Heart left ventricle (tissue), 13 donors: ENCODE measurements around the gene MRC2.

Experiments
- CTCF ChIP-seq, 12 donors: fragments of 200-600 bp; sonication (generic) in 4 of 12; IDR thresholded peaks; one replicate each; pipeline versions ENCODE4 v1.5.0 to v1.8.0; 2018 to 2022; ENCODE audit warnings: antibody characterized with exemption in 12 of 12, mild to moderate bottlenecking in 5 of 12
- POLR2A ChIP-seq, 2 donors: fragments of 450-650 bp; IDR thresholded peaks; one replicate each; pipeline ENCODE4 v1.6.1; 2017; ENCODE audit warnings: antibody characterized with exemption in 2 of 2, mild to moderate bottlenecking in 2 of 2, moderate library complexity in 2 of 2
- donor health status: ischemic (EF 13 %, LVEDD 7.1; RV severe dilation, severe dysfunction).
- donor health status: DM: no; HTN: yes; CAD: no.
- donor health status: DM: no; HTN: no; CAD: no.
- donor health status: ischemic (EF 25% LVEDD 6.9; RV normal size, moderate dysfunction).
- donor health status: ischemic (EF 25% LVEDD 5.7; RV mildly dilated, moderate dysfunction).
- donor health status: ischemic (EF 35%, LVEDD 5.7; RV mildly dilated, moderate dysfunction).
- donor health status: nonischemic (EF 11% LVEDD 7.7; RV severe dilation, severe dysfunction).
- donor health status: DM: yes; HTN: yes; CAD: no.
- donor health status: PGD.
- donor health status: ischemic (EF 29% LVEDD 5.4; RV normal size, mild dysfunction).
- donor health status: nonischemic (EF 23%, LVEDD 6.1; RV moderate dilation, normal function).

GRCh38 chr17:62631936-62632924 lies 4.8 kb downstream of the MRC2 start:
- TF ChIP-seq CTCF (IDR thresholded peaks at IDR 0.05) (no peak), POLR2A (IDR thresholded peaks at IDR 0.05) (no peak)
